Daoy (cell line): ENCODE data around the gene YPEL3. TPM values are rescaled to one million over a fixed set of nuclear protein-coding genes. Genes with fewer than 3 reads are reported as not detected.

ENCODE experiments used
- DNase-seq: peaks from one replicate; pipeline ENCODE4 v3.0.0-alpha.2; 2015; ENCODE audit warnings: low read depth
- total RNA-seq: library from RNA; depleted of rRNA; stranded (reverse); fragments of >200 nt; shearing (Covaris generic); gene quantifications from 2 replicates; pipeline ENCODE4 v1.2.3, GENCODE V29; 2014

YPEL3 gene
- total RNA-seq, 1 experiment from 2014 or later = 1.0 TPM

GRCh38 chr16:30090610-30091331 lies 5.2 kb downstream of the YPEL3 start:
- no peak for DNase-seq

DNA sequence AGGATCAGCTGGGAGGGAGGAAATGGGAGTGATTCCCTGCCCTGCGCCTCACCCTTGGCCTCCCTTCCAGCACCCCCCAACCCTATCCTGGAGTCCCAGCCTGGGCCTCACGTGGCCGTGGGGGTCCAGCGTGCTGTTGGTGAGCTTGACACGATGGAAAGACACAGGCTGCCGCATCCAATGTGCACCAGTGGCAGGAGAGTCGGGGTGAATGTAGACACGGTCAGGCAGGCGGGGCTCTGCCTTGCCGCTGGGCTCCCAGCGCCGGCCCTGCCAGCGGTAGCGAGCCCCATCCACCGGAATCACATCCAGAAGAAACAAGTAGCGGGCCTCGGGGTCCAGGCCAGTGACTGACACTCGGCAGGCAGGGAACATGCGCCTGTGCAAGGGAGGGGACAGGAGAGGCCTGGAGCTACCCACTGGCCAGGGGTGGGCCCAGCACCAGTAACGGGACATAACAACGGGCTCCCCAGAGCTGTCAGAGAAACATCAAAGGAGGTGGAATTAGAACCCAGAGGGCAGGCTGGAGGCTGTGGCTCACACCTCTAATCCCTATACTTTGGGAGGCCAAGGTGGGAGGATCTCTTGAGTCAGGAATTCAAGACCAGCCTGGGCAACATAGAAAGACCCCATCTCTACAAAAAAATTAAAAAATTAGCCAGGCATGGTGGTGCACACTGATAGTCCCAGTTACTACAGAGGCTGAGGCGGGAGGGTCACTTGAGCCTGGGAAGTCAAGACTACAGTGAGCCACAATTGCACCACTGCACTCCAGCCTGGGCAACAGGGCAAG lies 7.0 kb downstream of the YPEL3 start:
- DNase-seq = no peak

DNA sequence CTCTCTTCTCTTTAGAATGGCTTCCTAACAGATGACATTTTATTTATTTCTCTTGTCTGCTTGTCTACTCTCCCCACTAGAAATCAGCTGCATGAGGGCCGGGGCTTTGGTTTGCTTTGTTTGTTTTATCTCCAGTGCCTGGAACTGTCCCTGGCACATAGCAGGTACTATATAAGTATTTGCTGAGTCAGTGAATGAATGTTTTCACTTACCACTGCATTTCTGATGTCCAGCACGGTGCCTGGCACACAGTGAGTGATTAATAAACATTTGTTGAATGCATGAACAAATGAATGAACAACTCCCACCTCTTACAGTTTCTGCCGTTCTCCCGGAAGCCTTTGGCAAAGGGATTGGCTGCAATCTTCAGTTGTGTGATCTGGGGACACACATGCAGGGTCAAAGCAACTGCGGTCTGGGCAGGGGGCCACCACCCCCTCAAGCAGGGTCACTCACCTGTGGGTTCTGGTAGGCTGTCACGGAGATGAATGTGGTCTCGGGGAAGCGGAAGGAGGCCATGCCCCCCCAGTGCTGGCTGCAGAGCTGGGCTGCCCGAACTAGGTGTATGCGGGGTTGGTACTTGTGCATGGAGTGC lies 7.7 kb downstream of the YPEL3 start:
- DNase-seq = no peak

- no peak for DNase-seq
These were observed 8.7 kb downstream of the YPEL3 start for GRCh38 chr16:30087181-30087898.

GRCh38 chr16:30086291-30087140 lies 9.5 kb downstream of the YPEL3 start:
- no peak for DNase-seq

- DNase-seq = no peak
These were observed 10.2 kb downstream of the YPEL3 start for GRCh38 chr16:30085820-30086219.

GRCh38 chr16:30085247-30085646 lies 10.8 kb downstream of the YPEL3 start:
- no peak for DNase-seq

- DNase-seq = no peak
These were observed 11.2 kb downstream of the YPEL3 start for GRCh38 chr16:30084816-30085159.

DNA sequence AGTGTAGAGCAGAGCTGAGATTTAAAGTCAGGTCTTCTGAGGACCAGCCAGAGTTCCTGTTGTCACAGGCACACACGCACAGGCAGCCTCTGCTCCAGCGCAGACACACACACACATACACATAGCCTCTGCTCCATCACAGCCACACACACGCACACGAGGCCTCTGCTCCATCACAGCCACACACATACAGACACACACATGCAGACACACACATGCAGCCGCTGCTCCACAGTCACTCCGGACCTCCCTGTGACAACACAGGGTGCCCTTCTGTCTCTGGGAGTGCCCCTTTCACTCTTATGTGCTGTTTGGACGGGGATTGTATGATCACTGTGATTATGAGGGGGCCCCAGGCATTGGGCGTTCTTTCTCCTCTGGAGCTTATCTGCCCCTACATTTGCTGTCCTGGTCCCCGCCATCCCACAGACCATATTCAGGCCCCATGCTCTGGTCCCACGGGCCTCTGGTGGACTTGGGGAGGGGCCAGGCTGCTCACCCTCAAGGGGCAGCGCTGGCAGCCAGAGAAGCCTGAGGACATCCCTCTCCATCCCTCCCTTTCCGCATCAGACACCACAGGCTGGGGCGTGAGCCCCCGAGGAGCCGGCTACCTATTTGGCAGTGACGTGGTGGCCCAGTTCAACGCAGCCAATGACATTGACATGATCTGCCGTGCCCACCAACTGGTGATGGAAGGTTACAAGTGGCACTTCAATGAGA lies 11.8 kb downstream of the YPEL3 start:
- no peak for DNase-seq

GRCh38 chr16:30083216-30084055 lies 12.6 kb downstream of the YPEL3 start:
- no peak for DNase-seq

DNA sequence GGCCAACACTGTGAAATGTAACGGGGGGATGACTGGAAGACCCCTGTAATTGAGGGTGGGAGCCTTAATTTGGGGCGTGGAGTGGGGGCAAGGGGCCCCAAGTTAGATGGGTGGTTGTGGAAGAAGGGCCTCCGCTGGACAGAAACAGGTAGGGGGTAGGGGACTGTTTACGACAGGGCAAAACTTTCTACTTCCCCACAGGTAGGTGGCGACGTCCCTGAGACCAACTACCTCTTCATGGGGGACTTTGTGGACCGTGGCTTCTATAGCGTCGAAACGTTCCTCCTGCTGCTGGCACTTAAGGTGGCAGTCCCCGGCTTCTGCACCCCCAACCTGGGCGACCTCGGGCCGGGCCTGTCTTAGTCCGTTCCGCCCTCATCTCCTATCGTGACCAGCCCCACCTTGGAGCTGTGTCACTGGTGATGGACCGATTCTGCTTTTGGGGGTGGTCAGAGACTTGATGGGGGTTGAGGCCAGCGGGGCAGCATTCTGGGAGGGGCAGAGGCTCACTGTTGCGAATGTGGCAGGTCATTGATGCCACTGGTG lies 13.4 kb downstream of the YPEL3 start:
- no peak for DNase-seq

DNA sequence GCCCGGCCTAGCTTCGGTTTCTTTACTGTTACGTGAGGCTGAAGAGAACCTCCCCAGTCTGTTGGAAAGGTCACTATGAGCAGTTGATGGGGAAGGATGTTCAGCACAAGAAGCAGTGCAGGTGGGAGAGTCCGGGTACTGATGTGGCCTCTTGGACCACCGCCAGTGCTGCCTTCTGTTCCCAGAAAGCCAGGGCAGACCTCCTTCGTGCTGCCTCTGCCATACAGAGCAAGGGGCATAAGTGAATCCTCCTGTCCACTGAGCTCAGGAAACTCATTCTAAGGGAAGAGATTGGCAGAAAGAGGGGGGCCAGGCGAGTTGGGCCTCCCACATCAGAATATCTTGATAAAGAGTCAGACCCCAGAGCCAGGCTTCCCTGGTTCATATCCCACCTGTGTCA lies 16.5 kb downstream of the YPEL3 start:
- no peak for DNase-seq

DNA sequence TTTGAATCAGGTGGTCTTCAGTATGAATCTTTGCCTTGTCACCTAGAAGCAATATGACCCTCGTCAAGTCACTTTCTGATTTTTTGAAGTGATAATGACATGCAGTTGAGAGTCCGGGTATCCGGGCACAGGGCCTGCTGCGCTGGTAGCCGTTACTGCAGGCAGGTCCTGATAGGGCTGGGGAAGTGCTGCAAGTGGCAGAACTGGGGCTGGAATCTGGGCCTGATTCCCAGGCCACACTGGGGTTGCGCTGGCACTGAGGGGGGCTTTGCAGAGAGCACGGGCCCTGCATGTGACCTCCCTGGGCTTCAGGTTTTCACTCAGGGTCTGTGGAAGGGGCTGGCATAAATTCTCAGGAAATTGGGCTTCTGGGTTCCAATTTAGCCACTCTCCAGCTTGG lies 17.3 kb downstream of the YPEL3 start:
- DNase-seq = no peak

- no peak for DNase-seq
These were observed 18.4 kb downstream of the YPEL3 start for GRCh38 chr16:30077656-30078055.

DNA sequence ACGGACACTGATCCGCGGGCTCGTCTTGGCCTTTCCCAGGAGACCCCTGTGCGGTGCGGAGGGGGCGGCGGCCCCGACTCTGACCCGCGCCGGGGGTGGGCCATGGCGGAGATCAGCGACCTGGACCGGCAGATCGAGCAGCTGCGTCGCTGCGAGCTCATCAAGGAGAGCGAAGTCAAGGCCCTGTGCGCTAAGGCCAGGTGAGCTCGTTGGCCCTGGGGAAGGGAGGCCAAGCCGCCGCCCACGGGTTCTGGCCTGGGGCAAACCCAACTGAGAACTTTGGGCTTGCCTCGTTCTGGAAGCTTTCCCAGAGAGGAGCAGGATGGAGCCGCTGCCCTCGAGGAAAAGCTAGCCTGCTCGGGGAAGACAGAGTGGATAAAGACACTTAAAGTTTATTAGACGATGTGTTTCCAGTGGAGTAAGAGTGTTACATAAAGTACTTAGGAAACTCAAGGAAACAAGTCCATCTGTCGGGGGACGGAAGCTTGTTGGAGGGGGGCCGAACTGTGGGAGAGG lies 19.7 kb downstream of the YPEL3 start:
- no peak for DNase-seq

DNA sequence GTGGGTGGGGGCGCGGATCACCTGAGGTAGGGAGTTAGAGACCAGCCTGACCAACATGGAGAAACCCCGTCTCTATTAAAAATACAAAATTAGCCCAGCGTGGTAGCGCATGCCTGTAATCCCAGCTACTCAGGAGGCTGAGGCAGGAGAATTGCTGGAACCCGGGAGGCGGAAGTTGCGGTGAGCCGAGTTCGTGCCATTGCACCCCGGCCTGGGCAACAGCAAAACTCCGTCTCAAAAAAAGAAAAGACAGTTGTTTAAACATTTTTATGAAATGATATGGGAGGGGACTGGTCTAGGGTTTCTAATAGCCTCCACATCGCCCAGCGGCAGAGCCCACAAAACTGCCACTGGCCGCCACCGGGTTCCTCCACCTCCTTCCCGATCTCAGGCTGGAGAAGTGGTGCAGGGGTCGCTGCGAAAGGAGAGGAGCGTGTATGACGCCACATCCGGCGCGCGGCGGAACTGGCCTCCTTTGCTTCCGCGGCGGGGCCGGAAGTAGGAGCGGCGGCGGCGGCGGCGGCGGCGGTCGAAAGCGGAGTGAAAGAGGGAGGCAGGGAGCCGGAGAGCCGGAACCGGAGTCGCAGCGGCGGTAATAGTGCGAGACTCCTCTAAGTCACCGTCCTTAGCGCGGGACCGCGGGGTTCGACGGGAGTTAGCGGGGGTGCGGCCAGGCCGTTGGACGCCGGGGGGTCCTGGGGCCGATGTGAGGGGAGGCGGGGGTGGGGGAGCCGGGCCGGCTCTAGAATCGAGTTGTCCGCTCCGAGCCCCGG lies 20.3 kb downstream of the YPEL3 start, which contains the start of gene PPP4C:
TSS of gene PPP4C (plus strand) at position 492 of the 773 bp plus-strand sequence. CDS start 384 bp downstream, outside the sequence.
- peak; percentile 94 for DNase-seq

GRCh38 chr16:30070490-30070889 lies 25.5 kb downstream of the YPEL3 start:
- DNase-seq = no peak
